HG03378 (cell line): Measurements from ENCODE around the gene CCDC146.

Experiments used
- ATAC-seq: cut with Tn5 transposase; IDR thresholded peaks from one replicate; pipeline ENCODE4 v1.9.1; 2021; ENCODE audit warnings: mild to moderate bottlenecking, moderate library complexity; ENCODE audit not compliant: unreplicated experiment

Gene CCDC146

GRCh38 chr7:77282897-77283296, 160.5 kb downstream of the CCDC146 start:
- ATAC-seq = no peak

DNA sequence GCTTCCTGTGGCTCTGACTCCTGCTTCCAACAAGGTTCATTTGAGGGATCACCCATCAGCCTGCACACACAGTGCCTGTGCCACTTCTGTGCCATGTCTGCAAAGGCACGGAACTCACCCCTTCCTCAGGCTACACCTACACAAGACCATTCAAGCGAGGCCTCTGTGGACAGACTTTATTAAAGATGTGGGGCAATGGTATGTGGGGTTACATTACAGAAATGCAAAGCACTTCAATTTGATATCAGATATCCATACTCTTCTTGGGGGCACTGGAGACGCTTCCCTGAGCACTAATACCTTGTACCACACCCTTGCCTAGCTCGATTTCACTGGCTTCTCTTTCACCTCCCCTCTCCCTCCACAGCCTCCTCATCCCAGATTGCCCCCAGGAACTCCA, 161.6 kb downstream of the CCDC146 start:
- no peak for ATAC-seq

GRCh38 chr7:77284616-77285015, 162.2 kb downstream of the CCDC146 start:
- ATAC-seq = no peak

GRCh38 chr7:77288676-77289320, 166.4 kb downstream of the CCDC146 start:
- no peak for ATAC-seq

GRCh38 chr7:77289387-77289786, 167.0 kb downstream of the CCDC146 start:
- no peak for ATAC-seq

- no peak for ATAC-seq
Observed at GRCh38 chr7:77290425-77290824, 168.0 kb downstream of the CCDC146 start.

DNA sequence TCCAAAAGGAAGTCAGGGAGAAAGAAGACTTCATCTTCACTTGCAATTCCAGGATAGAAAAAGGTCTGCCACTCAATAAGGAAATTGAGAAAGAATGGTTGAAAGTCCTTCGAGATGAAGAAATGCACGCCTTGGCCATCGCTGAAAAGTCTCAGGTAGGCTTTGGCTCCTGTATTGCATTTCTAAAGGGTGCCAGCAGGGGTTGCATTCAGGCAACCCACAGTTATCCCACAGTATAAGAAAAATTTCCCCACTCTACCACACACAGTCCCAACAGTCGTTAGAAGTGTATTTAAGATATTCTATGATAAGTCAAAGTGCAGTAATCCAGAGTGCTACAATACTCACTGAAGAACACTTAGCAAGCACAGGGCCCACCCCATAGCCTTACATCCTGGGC, 170.6 kb downstream of the CCDC146 start:
- no peak for ATAC-seq

GRCh38 chr7:77295549-77295948, 173.1 kb downstream of the CCDC146 start:
- ATAC-seq = no peak

DNA sequence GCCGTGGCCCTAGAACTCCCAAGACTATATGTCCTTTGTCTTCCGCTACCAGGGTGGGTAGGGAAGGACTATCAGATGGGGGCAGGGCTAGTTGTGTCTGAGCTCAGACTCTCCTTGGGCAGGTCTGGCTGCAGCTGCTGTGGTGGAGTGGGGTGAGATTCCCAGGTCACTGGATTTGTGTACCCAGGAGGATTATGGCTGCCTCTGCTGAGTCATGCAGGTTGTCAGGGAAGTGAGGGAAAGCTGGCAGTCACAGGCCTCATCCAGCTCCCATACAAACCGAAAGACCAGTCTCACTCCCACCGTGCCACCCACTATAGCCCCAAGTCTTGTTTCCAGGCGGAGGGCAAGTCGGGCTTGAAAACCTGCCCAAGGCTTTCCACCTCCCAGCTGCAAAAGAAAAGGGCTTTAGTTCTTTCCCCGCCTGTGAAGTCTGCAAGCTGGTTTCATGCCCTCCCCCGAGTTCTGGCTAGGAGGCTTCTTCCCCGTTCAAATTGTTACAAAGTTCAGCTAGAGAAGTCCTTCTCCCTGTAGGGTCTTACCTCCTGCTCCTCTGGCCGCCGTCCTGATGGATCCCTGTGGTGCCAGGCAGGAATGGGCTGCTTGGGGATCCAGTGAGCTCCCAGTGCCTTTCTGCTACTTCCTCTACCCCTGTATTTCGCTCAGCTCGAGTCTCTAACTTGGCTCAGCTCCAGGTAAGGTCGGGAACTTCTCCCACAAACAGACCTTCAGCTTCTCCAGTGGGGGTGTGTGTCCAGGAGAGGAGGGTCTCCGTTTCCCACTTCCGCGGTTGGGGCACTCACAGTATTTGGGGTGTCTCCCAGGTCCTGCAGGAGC, 184.0 kb downstream of the CCDC146 start:
- no peak for ATAC-seq

DNA sequence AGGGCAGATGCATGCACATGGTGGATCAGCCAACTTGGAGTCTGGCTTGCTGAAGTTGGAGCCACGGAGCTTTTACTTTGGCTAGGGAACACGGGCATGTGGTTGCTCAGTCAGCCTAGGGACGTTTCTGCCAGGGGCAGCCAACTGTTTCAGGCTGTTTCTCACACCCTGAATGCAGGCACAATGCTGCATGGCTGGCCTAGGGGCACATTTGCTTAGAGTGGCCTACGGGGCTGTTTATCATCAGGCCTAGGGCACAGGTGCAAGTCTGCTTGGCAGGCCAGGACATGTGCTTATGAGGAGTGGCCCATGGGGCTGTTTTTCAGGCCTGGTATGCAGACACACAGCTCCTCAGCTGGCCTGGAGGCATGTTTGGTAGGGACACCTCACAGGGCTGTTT, 186.4 kb downstream of the CCDC146 start:
- no peak for ATAC-seq

GRCh38 chr7:77309714-77310220, 187.4 kb downstream of the CCDC146 start:
- no peak for ATAC-seq

DNA sequence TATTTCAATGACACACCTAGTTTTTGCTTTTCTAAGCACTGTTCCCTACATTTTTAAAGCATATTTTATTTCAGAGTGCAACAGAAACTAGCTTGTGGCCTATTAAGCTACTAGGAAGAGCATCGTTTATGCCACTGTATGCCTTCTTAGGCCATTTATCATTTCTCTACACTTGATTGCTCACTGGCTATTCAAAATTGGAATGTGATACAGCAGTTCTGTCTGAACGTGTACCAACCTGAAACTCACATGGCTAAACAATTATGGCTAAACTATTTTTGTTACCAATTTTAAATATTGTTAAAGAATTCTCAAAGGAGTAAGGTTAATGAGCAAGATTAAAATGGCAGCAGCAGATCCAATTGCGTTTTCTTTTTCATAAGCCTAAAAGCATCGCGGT, 188.6 kb downstream of the CCDC146 start:
- ATAC-seq = no peak

- no peak for ATAC-seq
Observed at GRCh38 chr7:77313085-77313484, 190.7 kb downstream of the CCDC146 start.

DNA sequence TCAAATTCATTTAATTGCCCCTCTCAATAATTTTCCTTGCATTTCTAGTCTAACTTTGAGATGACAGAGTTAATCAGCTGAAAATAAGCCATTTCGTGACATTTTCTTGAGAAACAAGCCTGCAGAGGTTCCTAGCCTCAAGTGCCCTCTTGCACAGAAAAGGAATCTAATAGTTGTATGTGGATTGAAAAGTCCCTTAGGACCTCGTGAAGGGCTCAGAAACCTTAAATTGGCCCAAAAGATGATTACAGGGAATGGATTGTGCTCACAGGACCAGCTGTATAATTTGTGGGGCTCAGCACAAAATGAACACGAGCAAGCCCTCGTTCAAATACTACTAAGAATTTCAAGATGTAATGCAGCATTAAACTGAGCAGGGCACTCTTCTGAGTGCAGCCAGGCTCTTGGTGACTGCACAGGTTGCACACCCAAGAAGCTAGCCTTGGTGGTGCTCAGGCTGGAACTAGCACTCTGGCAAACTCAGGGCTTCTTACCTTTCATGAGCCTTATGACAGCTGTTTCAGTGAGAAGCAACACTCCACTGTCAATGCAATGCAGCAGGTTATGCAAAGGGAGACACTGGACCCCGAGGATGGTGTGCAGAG, 191.6 kb downstream of the CCDC146 start:
- ATAC-seq = no peak

DNA sequence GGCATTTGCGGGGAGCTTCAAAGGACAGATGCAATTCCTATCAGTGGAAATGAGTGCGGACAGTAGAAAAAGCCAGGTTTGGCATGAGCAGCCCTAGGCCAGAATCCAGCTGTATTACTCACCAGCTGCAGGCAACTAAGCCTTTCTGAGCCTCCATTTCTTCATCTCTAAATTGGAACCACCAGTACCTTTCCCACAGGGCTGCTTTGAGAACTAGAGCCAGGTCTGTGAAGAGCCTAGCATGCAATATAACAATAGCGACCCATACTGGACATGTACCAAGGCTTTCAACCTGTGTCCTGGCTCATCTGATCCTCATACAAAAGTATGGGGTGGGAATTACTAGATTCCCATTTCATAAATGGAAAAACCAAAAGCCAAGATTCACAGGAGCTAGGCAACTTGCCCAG, 192.8 kb downstream of the CCDC146 start:
- ATAC-seq = no peak

DNA sequence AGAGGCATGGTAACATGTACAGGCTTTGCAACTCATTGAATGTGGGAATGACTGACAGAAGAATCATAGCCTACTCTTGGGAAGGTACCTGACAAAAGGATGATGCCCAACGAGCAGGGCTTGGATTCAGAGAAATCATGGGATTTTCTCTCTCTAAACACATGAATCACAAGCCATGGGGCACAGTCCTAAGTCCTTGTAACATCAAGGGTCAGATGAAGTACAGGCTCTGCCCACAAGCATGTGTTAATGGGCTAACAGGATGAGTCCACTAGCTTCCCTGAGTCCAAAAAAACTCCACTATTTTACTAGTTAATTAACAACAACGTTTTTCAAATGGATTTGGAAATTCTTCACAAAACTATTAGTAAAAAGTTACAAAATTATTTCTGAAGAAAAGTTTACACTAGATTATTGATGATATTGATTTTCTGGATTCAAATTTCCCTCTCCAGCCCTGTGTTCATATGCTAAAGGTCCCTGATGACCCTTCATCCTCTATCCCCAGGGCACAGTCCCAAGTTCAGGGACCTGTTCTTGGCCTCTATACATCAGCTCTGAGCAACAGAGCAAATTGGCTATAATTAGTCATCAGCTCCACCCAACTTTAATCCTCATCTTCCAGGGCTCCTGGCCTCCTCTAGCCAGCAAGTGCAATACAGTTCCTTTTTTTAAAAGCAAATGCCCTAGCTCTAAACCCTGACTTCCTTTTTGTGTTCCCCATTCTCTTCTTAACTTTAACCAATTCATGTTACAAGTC, 194.0 kb downstream of the CCDC146 start:
- no peak for ATAC-seq

DNA sequence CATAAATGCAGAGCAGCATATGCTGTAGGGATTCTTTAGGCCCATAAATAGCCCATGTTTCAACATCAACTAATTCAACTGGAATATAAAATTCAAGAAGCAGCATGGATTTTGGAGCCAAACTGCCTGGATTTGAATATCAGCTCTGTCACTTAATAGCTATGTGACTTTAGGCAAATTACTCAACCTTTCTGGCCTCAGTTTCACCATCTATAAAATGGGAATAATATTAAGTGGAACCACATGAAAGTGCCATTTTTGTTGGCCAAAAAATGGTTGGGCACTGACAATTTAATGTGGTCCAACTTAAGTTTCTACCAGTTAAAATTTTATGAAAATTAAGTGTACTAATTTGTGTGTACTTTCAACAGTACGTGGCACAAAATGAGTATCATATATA, 195.6 kb downstream of the CCDC146 start:
- no peak for ATAC-seq

DNA sequence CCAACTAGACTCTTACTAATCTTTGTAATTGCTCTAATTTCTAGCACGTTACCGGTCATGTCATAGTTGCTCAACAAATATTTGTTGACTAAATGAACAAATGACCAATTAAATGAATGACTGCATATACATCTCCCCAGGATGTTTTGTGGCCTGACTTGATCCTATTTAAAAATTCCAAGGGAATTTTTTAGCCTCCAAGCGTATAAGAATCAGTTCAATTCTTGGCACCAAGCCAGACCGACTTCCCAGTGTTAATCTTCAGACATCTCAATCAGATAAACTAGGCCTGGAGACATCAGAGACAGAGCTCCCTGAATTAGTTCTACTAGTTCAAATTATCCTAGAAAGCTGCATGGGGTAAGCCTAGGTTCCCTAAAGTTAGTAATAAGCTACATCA, 197.7 kb downstream of the CCDC146 start:
- ATAC-seq = no peak

DNA sequence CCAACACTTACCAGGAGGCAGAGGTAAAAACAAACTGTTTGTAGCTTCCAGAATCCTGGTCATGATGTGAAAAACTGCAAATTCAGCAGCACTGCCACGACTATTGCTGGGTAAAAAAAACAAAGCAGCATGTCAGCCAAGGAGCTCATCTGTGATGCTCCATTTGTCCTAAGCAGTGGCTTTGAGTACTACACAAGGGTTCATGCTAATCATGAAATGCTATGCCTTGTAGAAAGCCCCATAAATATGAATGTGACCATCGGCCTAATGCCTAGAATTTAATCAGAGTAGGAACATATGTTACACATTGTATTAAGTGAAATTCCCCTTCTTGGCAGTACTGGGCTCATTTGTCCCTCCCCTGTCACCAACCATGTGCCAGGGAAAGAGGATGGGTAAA, 198.3 kb downstream of the CCDC146 start:
- no peak for ATAC-seq

DNA sequence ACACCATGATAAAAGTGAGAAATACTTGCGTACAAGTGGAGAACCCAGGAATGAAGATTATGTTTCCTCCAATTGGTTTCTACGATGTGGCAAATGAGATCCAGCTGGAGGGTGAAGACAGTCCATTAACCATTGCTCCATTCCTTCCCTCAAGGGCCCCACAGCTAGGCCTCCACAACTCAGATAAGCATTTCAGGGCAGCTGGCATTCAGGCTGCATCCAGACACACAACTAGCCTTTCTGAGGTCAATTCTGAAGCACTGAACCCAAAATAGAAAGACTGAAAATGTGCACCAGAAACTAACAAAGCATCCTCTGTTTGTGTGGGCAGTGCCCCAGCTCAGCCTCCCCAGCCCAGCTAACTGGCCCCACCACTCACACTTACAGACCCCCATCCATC, 198.9 kb downstream of the CCDC146 start:
- no peak for ATAC-seq

DNA sequence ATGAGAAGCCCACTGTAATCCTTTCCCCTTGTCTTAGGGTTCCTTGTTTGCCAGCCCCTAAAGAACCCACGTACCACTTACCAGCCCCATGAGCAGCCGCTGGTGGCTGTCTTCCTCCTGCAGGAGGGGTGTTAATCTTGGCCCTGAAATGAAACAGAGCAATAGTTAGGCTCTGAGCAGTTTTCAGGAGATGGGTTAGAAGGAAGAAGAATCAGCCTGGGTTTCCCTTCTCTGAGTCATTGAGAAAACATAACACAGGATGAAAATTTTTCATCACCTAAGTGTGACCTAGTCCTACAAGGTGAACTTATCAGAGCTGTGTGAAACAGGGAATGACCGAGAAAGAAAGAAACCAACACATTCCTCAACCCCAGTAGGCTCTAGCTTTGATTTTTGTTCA, 203.7 kb downstream of the CCDC146 start:
- no peak for ATAC-seq
